Dedifferentiated amniotic fluid mesenchymal stem cell (primary cell): ENCODE measurements around the gene SART1.

Experiments used
- DNase-seq: peaks from one replicate; pipeline ENCODE4 v3.0.0-alpha.2; 2016; ENCODE audit errors: extremely low spot score

The SART1 gene, protein sequence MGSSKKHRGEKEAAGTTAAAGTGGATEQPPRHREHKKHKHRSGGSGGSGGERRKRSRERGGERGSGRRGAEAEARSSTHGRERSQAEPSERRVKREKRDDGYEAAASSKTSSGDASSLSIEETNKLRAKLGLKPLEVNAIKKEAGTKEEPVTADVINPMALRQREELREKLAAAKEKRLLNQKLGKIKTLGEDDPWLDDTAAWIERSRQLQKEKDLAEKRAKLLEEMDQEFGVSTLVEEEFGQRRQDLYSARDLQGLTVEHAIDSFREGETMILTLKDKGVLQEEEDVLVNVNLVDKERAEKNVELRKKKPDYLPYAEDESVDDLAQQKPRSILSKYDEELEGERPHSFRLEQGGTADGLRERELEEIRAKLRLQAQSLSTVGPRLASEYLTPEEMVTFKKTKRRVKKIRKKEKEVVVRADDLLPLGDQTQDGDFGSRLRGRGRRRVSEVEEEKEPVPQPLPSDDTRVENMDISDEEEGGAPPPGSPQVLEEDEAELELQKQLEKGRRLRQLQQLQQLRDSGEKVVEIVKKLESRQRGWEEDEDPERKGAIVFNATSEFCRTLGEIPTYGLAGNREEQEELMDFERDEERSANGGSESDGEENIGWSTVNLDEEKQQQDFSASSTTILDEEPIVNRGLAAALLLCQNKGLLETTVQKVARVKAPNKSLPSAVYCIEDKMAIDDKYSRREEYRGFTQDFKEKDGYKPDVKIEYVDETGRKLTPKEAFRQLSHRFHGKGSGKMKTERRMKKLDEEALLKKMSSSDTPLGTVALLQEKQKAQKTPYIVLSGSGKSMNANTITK

DNA sequence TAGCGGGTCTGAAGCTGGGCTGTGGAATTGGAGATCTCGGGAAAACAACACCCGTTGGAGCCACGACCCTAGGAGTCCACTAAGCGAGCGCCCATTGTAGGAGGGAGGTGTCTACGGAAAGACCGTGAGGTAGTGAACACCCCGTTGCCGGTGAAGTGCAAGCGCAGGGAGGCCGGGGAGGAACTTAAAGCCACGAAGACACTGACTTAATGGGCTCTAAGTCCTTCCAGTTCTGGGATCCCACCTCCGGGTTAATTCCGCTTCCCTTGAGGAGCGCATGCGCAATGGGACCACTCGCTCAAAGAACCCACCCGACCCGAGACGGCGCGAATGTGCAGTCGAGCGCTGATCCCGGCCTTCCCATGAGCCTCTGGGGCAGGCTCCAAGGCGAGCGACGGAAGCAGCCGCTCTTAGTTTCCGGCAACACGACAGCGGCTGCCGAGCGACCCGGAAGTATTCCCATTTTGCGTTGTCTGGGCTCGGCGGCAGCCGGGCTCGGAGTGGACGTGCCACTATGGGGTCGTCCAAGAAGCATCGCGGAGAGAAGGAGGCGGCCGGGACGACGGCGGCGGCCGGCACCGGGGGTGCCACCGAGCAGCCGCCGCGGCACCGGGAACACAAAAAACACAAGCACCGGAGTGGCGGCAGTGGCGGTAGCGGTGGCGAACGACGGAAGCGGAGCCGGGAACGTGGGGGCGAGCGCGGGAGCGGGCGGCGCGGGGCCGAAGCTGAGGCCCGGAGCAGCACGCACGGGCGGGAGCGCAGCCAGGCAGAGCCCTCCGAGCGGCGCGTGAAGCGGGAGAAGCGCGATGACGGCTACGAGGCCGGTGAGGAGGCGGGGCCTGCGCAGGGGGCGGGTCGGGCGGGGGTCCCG lies at the start of gene SART1:
Gene SART1, plus strand, starts transcription at position 468 of the 874 bp plus-strand sequence. Its CDS starts 47 bp downstream, at position 515.
- peak; percentile 98 for DNase-seq

DNA sequence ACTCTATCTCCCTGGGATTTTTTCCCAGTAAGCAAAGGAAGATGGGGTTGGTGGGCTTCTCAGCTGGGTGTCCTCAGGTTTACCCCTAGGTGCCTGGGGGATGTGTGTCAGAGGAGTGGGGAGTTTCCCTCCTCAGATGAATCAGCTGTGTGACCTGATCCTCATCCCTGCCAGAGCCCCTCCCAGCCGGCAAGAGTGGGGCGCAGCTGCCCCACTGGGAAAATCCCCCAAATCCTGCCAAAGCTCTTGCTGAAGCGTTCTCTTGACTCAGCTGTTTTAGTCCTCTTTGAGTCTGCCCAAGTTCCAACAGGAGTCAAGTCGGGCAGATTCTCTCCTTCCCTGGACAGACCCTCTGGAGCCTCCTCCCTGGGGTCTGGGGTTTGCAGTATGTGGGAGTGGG lies 48.7 kb upstream of the SART1 start:
- no peak for DNase-seq

DNA sequence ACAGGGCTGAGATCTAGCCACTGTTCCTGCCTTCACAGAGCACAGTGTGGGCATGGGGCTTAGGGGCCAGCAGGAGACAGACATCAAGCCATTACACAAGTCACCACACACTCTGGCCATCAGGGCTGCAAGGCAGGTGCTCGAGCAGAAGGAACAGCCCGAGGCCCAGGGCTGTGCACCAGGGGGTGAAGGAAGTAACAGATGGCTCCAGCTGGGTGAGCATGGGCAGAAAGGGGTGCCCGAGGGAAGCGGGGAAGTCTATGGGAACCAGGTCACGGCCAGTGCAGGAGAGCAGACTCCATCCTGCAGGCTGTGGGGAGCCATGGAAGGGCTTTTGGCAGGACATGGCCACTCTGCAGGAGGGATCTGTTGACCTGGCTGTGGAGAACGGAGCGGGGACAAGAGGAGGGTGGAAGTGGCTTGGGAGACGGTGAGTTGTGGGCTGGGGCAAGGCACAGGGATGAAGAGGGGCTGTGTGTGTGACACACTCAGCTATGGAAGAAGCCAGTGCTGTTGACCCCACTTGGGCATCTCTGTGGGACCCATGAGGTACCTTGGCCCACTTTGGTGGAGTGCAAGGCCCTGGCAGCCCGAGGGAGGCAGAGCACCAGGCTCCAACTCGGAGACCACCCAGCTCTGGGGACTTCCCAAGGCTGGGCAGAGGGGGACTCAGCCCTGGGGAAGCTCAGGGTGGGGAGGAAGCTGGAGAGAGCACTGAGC lies 46.3 kb upstream of the SART1 start:
- DNase-seq, result no peak

GRCh38 chr11:65915821-65916251 lies 45.7 kb upstream of the SART1 start:
- DNase-seq, result peak; percentile 96

GRCh38 chr11:65916391-65916790 lies 45.1 kb upstream of the SART1 start:
- DNase-seq, result no peak

- no peak for DNase-seq
Observed at GRCh38 chr11:65917077-65917433, 44.5 kb upstream of the SART1 start.

DNA sequence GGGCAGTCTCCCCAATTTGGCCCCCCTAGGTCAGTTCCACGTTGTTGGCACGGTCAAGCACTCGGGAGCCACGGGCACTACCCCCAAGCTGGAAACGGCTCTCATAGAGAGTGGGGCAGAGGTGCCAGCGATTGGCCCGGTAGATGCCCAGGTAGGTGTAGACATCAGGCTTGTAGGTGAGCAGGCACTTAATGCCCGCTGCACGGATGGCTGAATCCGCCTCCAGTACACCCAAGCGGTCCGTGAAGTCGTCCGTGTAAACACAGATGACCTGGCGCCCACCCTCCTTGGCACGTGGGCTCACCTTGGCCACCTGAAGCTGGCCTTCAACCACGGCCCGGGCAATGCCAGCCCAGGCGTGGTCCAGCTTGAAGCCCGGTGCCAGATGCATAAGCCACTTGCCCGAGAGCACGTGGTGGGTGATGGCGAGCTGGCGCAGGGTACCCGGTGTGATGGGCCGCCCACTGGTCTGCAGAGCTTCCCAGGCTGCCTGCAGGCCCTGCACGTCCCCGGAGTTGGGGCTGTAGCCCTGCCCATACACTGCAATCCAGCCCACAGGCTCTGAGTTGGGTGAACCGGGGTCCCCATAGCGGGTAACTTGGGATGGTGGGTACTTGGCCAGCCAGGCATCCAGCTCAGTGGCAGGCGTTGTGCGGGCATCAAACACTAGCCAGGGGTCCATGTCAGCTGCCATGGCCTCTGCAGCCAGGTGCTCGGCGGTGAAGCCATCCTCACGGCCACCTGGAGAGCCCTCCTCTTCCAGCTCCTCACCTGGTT lies 43.9 kb upstream of the SART1 start:
- no peak for DNase-seq

GRCh38 chr11:65918211-65919140 lies 43.1 kb upstream of the SART1 start, which contains the start of gene C11orf68:
Gene C11orf68 (minus strand): TSS chr11:65919062. CDS start chr11:65919031, 31 bp downstream.
- DNase-seq, result no peak

DNA sequence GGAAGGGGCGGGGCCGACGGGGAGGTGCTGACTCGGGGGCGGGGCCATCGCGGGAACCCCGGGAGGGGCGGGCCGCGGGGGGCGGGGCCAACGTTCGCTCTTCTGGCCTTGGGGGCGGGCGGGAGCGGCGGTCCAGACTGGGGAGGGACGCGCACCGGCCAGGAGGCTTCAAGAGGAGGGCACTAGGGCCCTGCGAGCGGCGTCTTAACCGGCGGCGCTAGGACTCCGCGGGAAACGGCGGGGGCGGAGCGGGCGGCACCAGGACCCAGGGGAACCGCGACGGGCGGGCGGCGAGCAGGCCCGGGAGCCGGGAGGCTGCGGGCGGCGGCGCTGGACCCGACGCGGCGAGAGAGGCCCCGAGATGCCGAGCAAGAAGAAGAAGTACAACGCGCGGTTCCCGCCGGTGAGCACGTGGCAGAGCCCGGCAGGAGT lies 42.4 kb upstream of the SART1 start, which contains the start of gene DRAP1:
Gene DRAP1, plus strand, starts transcription at position 286 of the 432 bp plus-strand sequence. Its CDS starts 76 bp downstream, at position 362.
- DNase-seq, result peak; percentile 98

GRCh38 chr11:65919573-65920371 lies 41.8 kb upstream of the SART1 start:
- DNase-seq, result no peak

DNA sequence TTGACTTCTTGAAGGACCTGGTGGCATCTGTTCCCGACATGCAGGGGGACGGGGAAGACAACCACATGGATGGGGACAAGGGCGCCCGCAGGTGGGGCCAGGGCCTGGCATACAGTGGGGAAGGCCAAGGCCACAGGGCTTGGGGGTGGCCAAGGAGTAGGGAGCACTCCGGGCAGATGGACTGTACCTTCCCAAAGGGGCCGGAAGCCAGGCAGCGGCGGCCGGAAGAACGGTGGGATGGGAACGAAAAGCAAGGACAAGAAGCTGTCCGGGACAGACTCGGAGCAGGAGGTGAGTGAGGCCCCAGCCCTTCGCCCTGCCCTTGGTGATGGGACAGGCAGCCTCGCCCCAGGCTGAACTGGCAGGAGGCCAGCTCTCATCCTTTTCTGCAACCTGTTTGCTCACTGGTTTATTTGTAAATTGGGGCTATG lies 41.1 kb upstream of the SART1 start:
- no peak for DNase-seq

DNA sequence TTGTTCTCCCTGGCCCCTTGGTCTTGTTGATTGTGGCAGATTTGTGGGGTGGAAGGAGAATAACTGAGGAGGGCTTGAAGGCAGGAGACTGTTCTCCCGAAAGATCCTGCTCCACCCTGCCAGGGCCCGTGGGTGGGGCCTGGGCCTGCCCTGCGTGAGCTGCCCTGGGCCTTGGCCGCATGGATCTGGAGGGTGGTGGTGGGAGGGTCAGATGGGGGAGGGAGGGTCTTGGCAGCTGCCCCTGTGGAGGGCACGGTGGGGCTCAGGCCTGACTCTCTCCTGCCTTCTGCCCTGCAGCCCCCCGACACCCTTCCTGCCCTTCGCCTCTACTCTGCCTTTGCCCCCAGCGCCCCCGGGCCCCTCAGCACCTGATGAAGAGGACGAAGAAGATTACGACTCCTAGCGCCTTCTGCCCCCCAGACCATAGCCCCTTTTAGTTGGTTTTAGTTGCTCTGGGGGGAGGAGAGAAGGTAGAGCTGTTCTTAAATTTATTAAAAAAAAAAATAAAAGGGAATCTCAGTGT lies 40.4 kb upstream of the SART1 start:
- no peak for DNase-seq

GRCh38 chr11:65921876-65922275 lies 39.7 kb upstream of the SART1 start:
- no peak for DNase-seq

DNA sequence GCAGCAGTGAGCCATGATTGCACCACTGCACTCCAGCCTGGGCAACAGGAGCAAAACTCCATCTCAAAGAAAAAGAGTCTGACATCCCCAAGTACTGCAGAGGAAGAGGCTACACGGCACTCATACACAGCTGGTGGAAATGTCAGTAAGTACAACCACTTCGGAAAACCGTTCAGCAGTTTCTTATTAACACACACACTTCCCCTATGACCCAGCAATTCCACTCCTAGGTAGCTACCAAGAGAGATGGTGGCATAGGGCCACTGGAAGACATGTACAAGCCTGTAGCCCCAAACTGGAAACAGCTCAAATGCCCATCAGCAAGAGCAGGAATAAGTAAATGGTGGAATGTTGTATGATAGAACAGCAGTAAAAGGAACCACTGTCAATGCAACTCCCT lies 39.0 kb upstream of the SART1 start:
- DNase-seq, result no peak

DNA sequence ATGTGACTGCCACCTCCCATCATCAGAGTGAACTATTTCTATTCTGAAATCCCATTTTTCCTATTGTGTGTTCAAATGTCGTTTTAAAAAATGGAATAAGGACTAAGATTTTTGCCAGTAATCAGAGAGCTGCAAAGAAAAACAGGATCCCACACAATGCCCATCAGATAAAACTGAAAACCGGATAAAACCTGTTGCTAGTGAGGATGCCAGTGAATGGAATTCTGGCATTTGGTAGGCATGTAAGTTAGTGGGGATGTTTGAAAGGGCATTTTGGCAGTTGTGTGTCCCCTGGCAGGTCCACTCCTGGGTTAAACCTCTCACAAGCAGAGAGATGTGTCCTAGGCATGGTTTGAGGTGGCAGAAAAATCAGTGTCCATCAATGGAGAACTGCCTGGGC lies 36.1 kb upstream of the SART1 start:
- no peak for DNase-seq

GRCh38 chr11:65927904-65928397 lies 33.6 kb upstream of the SART1 start:
- DNase-seq, result no peak

GRCh38 chr11:65928667-65929066 lies 32.9 kb upstream of the SART1 start:
- DNase-seq, result no peak
